MCF 10A (cell line): ENCODE results near the gene CNIH4. TPM values are rescaled to one million over a fixed set of nuclear protein-coding genes. Genes with fewer than 3 reads are reported as not detected.

Source experiments
- BruUV-seq: library from RNA; stranded (reverse); fragments of 400-500 nt; replicated peaks from 2 replicates; lab custom pipeline; 2021; lab: Mats Ljungman, UMichigan
- CTCF ChIA-PET: fragments of 300-600 bp; sonication (Branson Sonifier 250); formaldehyde crosslinking; extraction: SDS; loops from one replicate; lab custom pipeline; 2021; ENCODE audit warnings: antibody characterized with exemption, inconsistent platforms; lab: Yijun Ruan, JAX
- POLR2A ChIA-PET: fragments of 300-600, 350-650 bp; sonication (Branson Sonifier 250); formaldehyde crosslinking; extraction: SDS; loops from one replicate; lab custom pipeline; 2020; ENCODE audit warnings: antibody characterized with exemption, inconsistent platforms; lab: Yijun Ruan, JAX
- DNase-seq: peaks from one replicate; pipeline ENCODE4 v3.0.0-alpha.2; 2018; ENCODE audit not compliant: unreplicated experiment
- H3K27ac Mint-ChIP-seq: one replicate; pipeline ENCODE4 v1.8.0; 2022; ENCODE audit warnings: mild to moderate bottlenecking, low read depth, mixed read lengths; ENCODE audit not compliant: unreplicated experiment
- H3K27me3 Mint-ChIP-seq: one replicate; pipeline ENCODE4 v1.8.0; 2022; ENCODE audit warnings: mixed read lengths; ENCODE audit not compliant: insufficient read depth, unreplicated experiment
- H3K36me3 Mint-ChIP-seq: one replicate; pipeline ENCODE4 v1.8.0; 2022; ENCODE audit warnings: mild to moderate bottlenecking, moderate library complexity, mixed read lengths; ENCODE audit not compliant: insufficient read depth, unreplicated experiment
- H3K4me1 Mint-ChIP-seq: one replicate; pipeline ENCODE4 v1.8.0; 2022; ENCODE audit warnings: mixed read lengths; ENCODE audit not compliant: insufficient read depth, unreplicated experiment
- H3K4me3 Mint-ChIP-seq: one replicate; pipeline ENCODE4 v1.8.0; 2022; ENCODE audit warnings: mild to moderate bottlenecking, moderate library complexity, mixed read lengths; ENCODE audit not compliant: unreplicated experiment
- H3K9me3 Mint-ChIP-seq: one replicate; pipeline ENCODE4 v1.8.0; 2022; ENCODE audit warnings: mixed read lengths; ENCODE audit not compliant: unreplicated experiment
- intact Hi-C: fragments of 100-400 bp; cut with micrococcal nuclease; formaldehyde crosslinking; loops from 2 replicates; pipeline ENCODE4 v1.14.1; 2022
- total RNA-seq: library from RNA; stranded (reverse); gene quantifications from 2 replicates; pipeline ENCODE4 v1.2.3, GENCODE V29; 2022
- TF ChIP-seq, protein P1 (sequence below): fragments of 200-600 bp; IDR thresholded peaks from one replicate; pipeline ENCODE4 v1.8.0; 2022; ENCODE audit warnings: antibody characterized with exemption, mild to moderate bottlenecking; ENCODE audit not compliant: unreplicated experiment

The CNIH4 gene
- total RNA-seq, 1 experiment from 2014 or later, result 190 TPM

GRCh38 chr1:224387943-224388342 lies 31.3 kb downstream of the CNIH4 start:
- H3K9me3 Mint-ChIP-seq, result no peaks in the 10 kb centered on the region
- no peak for DNase-seq
- no peaks in the 10 kb centered on the region for H3K27me3 Mint-ChIP-seq
- H3K4me3 Mint-ChIP-seq, result no peak overlapping the region
- H3K4me1 Mint-ChIP-seq, result no peaks in the 10 kb centered on the region
- ChIA-PET CTCF (interaction anchor here (0.7 to 3.5 kb wide), 8 partner anchors 8 to 690 kb away, joined by 3 to 27 read pairs (median 4); no protein-coding TSS in a partner anchor), POLR2A (interaction anchor here (1.0 to 4.9 kb wide), 7 partner anchors 8 to 48 kb away, joined by 4 to 26 read pairs (median 10); partner anchors contain the start of gene CNIH4)
- intact Hi-C loops, result loop anchor here (5.0 kb wide), 1 partner anchor 69 kb away; no protein-coding TSS in a partner anchor
- H3K27ac Mint-ChIP-seq, result no peak overlapping the region
- H3K36me3 Mint-ChIP-seq, result peaks cover 100% of the 10 kb centered on the region
- no TSS peak for BruUV-seq
- TF ChIP-seq, protein P1, sequence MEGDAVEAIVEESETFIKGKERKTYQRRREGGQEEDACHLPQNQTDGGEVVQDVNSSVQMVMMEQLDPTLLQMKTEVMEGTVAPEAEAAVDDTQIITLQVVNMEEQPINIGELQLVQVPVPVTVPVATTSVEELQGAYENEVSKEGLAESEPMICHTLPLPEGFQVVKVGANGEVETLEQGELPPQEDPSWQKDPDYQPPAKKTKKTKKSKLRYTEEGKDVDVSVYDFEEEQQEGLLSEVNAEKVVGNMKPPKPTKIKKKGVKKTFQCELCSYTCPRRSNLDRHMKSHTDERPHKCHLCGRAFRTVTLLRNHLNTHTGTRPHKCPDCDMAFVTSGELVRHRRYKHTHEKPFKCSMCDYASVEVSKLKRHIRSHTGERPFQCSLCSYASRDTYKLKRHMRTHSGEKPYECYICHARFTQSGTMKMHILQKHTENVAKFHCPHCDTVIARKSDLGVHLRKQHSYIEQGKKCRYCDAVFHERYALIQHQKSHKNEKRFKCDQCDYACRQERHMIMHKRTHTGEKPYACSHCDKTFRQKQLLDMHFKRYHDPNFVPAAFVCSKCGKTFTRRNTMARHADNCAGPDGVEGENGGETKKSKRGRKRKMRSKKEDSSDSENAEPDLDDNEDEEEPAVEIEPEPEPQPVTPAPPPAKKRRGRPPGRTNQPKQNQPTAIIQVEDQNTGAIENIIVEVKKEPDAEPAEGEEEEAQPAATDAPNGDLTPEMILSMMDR, result no peak

- peaks cover 100% of the 10 kb centered on the region for H3K36me3 Mint-ChIP-seq
- no peak for DNase-seq
- POLR2A ChIA-PET, result interaction anchor here (0.6 kb wide), 1 partner anchor 23 kb away, joined by 3 read pairs; no protein-coding TSS in a partner anchor
- TF ChIP-seq, protein P1, result no peak
- intact Hi-C loops, result no loop called here
- CTCF ChIA-PET, result interaction anchor here (0.6 to 3.5 kb wide), 6 partner anchors 8 to 88 kb away, joined by 3 to 27 read pairs (median 4); no protein-coding TSS in a partner anchor
- no peaks in the 10 kb centered on the region for H3K27me3 Mint-ChIP-seq
- H3K9me3 Mint-ChIP-seq, result no peaks in the 10 kb centered on the region
- H3K4me1 Mint-ChIP-seq, result no peaks in the 10 kb centered on the region
- no TSS peak for BruUV-seq
- H3K27ac Mint-ChIP-seq, result peak overlapping the region; percentile 51
- no peak overlapping the region for H3K4me3 Mint-ChIP-seq
Observed at GRCh38 chr1:224390517-224390916, 33.8 kb downstream of the CNIH4 start.

GRCh38 chr1:224392411-224393249 lies 36.0 kb downstream of the CNIH4 start:
- CTCF ChIA-PET, result no interaction called here
- no peak overlapping the region for H3K27ac Mint-ChIP-seq

More at GRCh38 chr1:224392411-224393249, 36.0 kb downstream of the CNIH4 start:
- no peak for DNase-seq
- Mint-ChIP-seq H3K4me1 (no peaks in the 10 kb centered on the region), H3K36me3 (peaks cover 100% of the 10 kb centered on the region), H3K9me3 (no peaks in the 10 kb centered on the region), H3K4me3 (no peak overlapping the region), H3K27me3 (no peaks in the 10 kb centered on the region)
- intact Hi-C loops, result no loop called here
- no TSS peak for BruUV-seq
- TF ChIP-seq, protein P1, result no peak
- POLR2A ChIA-PET, result interaction anchor here (0.5 to 3.8 kb wide), 5 partner anchors 9 to 65 kb away, joined by 3 to 21 read pairs (median 3); partner anchors contain the start of gene WDR26
